GM12891 (cell line): Measurements from ENCODE around the gene TRIM37.

Experiments
- DNase-seq: peaks from one replicate; pipeline ENCODE4 v3.0.0; 2011; ENCODE audit warnings: low spot score; ENCODE audit not compliant: insufficient read length
- FAIRE-seq: peaks from 2 replicates; lab custom pipeline; 2011; peaks lifted over from hg19 to GRCh38; lab: Jason Lieb, UNC
- PAX5 ChIP-seq: IDR thresholded peaks from 2 replicates; pipeline ENCODE4 v1.6.1; 2011; ENCODE audit warnings: low read length, moderate library complexity, mild to moderate bottlenecking; ENCODE audit not compliant: insufficient read depth, severe bottlenecking
- POLR2A ChIP-seq: IDR thresholded peaks from 2 replicates; pipeline ENCODE4 v1.6.1; 2011; ENCODE audit warnings: low read depth, low read length, control low read depth
- POLR2AphosphoS5 ChIP-seq: IDR thresholded peaks from 2 replicates; pipeline ENCODE4 v1.6.1; 2011; ENCODE audit warnings: low read depth, low read length, control low read depth
- POU2F2 ChIP-seq: IDR thresholded peaks from 2 replicates; pipeline ENCODE4 v1.6.1; 2011; ENCODE audit warnings: low read depth, mild to moderate bottlenecking, control low read depth, low read length, moderate library complexity
- SPI1 ChIP-seq: IDR thresholded peaks from 2 replicates; pipeline ENCODE4 v1.6.1; 2011; ENCODE audit warnings: low read depth, low read length, control low read depth
- TAF1 ChIP-seq: IDR thresholded peaks from 2 replicates; pipeline ENCODE4 v1.6.1; 2011; ENCODE audit warnings: low read depth, low read length, control low read depth

The TRIM37 gene

GRCh38 chr17:59010026-59010425, 96.7 kb downstream of the TRIM37 start:
- FAIRE-seq (no peak), DNase-seq (no peak)
- TF ChIP-seq POLR2A (no peak), PAX5 (no peak)

- DNase-seq (no peak), FAIRE-seq (no peak)
- TF ChIP-seq POLR2AphosphoS5 (no peak), SPI1 (no peak), POU2F2 (no peak), TAF1 (no peak), POLR2A (no peak), PAX5 (no peak)
Measured at GRCh38 chr17:59008737-59009136, 97.9 kb downstream of the TRIM37 start.

- FAIRE-seq: no peak
- no peak for DNase-seq
- TF ChIP-seq POU2F2: no peak
Measured at GRCh38 chr17:59007995-59008394, 98.7 kb downstream of the TRIM37 start.

GRCh38 chr17:59004338-59005111, 102.2 kb downstream of the TRIM37 start:
- FAIRE-seq (peak; percentile 91), DNase-seq (no peak)
- TF ChIP-seq POU2F2 (no peak), SPI1 (no peak), POLR2AphosphoS5 (no peak), PAX5 (no peak), POLR2A (no peak), TAF1 (no peak)

GRCh38 chr17:59003860-59004259, 102.8 kb downstream of the TRIM37 start:
- DNase-seq: no peak
- TF ChIP-seq TAF1 (no peak), POLR2A (no peak), SPI1 (no peak), POU2F2 (no peak)
- FAIRE-seq: peak; percentile 16

- no peak for FAIRE-seq
- TF ChIP-seq POLR2A (no peak), POU2F2 (no peak), TAF1 (no peak), SPI1 (no peak), PAX5 (no peak), POLR2AphosphoS5 (no peak)
Measured at GRCh38 chr17:59002848-59003247, 103.8 kb downstream of the TRIM37 start.

GRCh38 chr17:59002126-59002525, 104.6 kb downstream of the TRIM37 start:
- FAIRE-seq (no peak), DNase-seq (no peak)
- TF ChIP-seq PAX5: no peak
- no peak for TF ChIP-seq POU2F2
- TF ChIP-seq POLR2A: no peak
- TF ChIP-seq TAF1: no peak
- TF ChIP-seq SPI1: no peak
- TF ChIP-seq POLR2AphosphoS5: no peak

More at GRCh38 chr17:59002848-59003247, 103.8 kb downstream of the TRIM37 start:
- DNase-seq: no peak

GRCh38 chr17:59001158-59001814, 105.4 kb downstream of the TRIM37 start:
- FAIRE-seq (peak; percentile 99), DNase-seq (peak; percentile 39)

GRCh38 chr17:59000022-59000421, 106.7 kb downstream of the TRIM37 start:
- FAIRE-seq: no peak
- DNase-seq: no peak

More at GRCh38 chr17:59001158-59001814, 105.4 kb downstream of the TRIM37 start:
- TF ChIP-seq POLR2A (peak; percentile 66), POLR2AphosphoS5 (0 out of 2 replicates have a peak, but pooled peaks have one; percentile 58), PAX5 (peak; percentile 96), SPI1 (peak; percentile 72), POU2F2 (peak; percentile 62; the same call in 1 of the 2 replicates), TAF1 (no peak)

GRCh38 chr17:58999500-58999899, 107.2 kb downstream of the TRIM37 start:
- TF ChIP-seq SPI1 (no peak), POU2F2 (no peak), POLR2A (no peak), PAX5 (no peak), POLR2AphosphoS5 (no peak), TAF1 (no peak)
- DNase-seq: no peak
- FAIRE-seq: no peak

More at GRCh38 chr17:59000022-59000421, 106.7 kb downstream of the TRIM37 start:
- TF ChIP-seq POU2F2 (no peak), PAX5 (no peak)
